ENCODE results near the gene GABBR2.

Gene GABBR2

GRCh38 chr9:98438666-98439065, 270.1 kb downstream of the GABBR2 start:
- DNase-seq (ENCODE audit: low spot score), result peak; percentile 47

- DNase-seq (ENCODE audit: low spot score), result no peak
These were observed 271.2 kb downstream of the GABBR2 start for GRCh38 chr9:98437458-98438034.

GRCh38 chr9:98432960-98433359, 275.8 kb downstream of the GABBR2 start:
- DNase-seq (ENCODE audit: low spot score), result peak; percentile 23

DNA sequence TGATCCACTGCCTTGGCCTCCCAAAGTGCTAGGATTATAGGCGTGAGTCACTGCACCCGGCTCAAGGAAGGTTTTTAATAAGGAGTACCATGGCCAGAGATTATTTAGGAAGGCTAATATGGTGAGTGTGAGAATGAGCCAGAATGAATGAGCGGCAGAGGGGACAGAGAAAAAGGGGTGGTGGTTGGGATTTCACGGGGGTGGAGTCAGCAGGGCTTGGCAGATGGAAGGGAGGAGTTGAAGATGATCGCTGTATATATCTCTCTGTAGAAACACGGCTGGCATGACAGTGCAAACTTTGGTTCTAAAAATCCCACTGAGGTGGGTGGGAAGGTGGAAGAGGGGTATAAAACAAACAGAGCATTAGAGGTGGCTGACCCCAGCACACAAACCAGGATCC, 276.6 kb downstream of the GABBR2 start:
- DNase-seq (ENCODE audit: low spot score), result peak; percentile 21

GRCh38 chr9:98430535-98431292, 278.0 kb downstream of the GABBR2 start:
- peak; percentile 71 for DNase-seq (ENCODE audit: low spot score)

- peak; percentile 43 for DNase-seq (ENCODE audit: low spot score)
These were observed 279.1 kb downstream of the GABBR2 start for GRCh38 chr9:98429613-98430012.

DNA sequence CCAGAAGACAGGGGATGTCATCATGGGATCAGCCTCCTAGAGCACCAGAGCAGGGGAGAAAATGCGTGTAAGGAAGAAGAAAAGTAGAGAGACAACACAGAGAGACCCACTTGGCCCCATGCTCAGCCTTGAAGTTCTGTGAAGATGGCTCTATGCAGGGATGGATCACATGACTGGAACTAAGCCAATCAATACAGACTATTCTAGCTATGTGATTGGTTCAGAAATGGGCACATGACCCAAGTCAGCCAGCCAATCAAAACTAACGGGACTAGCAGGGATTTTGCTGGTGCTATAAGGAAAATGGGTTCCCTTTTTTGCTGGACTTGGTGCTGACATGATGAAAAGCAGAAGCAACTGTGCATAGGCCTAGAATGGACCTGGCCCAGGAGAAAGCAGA, 280.3 kb downstream of the GABBR2 start:
- DNase-seq (ENCODE audit: low spot score), result no peak

- DNase-seq (ENCODE audit: low spot score), result no peak
These were observed 281.2 kb downstream of the GABBR2 start for GRCh38 chr9:98427491-98427890.

DNA sequence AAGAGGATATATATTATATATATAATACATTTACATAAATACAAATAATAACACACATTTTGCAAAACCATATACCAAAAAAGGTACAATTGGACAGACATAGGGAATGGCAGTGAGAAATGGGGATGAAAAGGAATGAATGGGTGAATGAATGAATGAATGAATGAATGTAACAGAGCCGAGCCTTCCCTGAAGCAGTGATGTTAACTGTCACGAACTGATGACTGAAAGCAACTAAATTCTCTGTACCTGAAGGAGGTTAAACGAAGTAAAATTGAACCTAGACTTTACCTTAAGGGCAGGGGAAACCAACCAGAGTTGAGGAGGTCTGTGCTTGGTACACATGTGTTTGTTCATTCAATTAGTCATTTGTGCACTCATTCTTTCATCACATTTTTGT, 283.7 kb downstream of the GABBR2 start:
- DNase-seq (ENCODE audit: low spot score), result no peak

DNA sequence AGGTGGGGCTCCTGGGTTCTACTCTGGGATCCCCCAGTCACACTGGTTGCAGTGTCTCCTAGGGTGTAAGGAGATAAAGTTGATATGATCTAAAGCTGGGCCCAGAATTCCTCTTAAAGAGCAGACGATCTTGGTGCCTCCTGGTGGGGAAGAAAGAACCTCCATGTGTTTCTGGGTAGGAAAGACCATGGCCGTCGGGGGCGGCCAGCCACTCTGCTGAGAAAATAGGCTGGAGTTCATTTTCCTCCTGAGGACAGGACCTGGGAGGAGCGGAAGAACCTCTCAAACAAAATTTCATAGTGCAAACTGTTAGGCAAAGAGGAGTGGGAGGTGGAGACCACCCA, 289.5 kb downstream of the GABBR2 start:
- no peak for DNase-seq (ENCODE audit: low spot score)

DNA sequence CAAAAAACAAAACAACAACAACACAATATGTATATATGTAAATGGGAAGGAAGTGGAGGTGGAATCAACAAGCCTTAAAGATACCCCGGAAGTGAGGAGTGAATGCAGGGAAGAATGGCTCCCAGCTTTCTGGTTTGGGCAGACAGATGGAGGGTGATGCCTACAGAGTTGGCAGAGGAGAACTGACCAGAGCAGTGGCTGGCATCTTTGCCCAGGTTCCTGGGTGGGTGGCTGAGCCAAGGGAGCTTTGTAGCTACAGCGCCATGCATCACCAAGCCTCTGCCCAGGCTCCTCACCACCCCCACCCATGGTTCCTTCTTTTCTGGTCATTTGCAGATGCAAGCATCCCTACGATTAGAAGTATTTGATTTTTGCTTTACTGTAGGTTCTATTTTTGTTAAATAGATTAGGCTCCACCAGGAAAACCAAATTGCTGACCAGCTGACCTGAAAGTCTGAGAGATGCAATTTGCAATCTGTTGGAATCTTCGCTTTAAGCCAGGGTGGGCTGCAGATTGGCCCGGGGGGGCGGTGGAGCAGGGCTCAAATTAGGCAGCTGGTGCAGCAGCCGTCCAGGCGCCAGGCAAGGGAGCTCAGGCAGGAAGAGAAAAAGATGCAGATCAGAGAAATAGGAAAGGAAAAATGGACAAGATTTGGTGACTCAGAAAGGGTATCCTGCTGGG, 290.0 kb downstream of the GABBR2 start:
- no peak for DNase-seq (ENCODE audit: low spot score)

- DNase-seq (ENCODE audit: low spot score), result no peak
These were observed 292.2 kb downstream of the GABBR2 start for GRCh38 chr9:98416294-98417248.

DNA sequence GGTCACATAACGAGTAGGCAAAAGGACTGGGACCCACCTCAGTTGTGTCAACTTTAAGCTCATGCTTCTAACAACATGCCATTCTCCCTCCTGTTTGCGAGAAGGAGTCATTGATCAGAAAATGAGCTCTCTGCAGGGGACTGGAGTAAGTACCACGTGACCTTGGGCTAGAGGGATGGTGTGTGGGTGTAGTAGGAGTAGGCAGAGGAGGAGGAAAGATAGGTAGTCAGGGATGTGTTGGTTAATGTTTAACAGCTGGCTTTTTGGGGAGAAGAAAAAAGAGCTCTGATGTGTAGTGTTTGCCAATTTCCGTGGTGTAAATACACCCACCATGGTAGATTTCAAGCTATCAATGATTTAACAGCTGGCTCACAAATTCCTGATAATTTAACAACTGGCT, 293.0 kb downstream of the GABBR2 start:
- no peak for DNase-seq (ENCODE audit: low spot score)

GRCh38 chr9:98413084-98413483, 295.7 kb downstream of the GABBR2 start:
- DNase-seq (ENCODE audit: low spot score), result no peak

GRCh38 chr9:98412101-98412842, 296.5 kb downstream of the GABBR2 start:
- no peak for DNase-seq (ENCODE audit: low spot score)

- DNase-seq (ENCODE audit: low spot score), result peak; percentile 67
These were observed 298.5 kb downstream of the GABBR2 start for GRCh38 chr9:98410185-98410697.

GRCh38 chr9:98409719-98410118, 299.0 kb downstream of the GABBR2 start:
- DNase-seq (ENCODE audit: low spot score), result no peak

DNA sequence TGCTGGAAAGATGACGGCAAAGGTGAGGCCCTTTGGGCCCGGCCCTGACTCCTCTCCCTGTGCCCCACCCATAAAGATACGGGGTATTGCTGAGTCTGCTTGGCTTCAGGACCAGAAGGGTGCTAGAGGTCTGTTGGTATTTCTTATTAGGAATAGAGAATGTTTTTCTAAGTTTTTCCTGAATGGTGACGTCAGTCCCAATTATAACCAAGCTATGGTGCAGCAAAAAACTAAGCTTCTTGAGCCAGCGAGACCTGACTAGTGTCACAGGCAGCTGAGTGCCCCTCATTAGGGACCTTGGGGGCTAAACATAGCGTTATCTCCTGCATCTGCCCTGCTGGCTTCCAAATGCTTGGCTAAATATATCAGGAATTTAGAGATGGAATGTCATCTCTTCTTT, 302.3 kb downstream of the GABBR2 start:
- DNase-seq (ENCODE audit: low spot score), result no peak

DNA sequence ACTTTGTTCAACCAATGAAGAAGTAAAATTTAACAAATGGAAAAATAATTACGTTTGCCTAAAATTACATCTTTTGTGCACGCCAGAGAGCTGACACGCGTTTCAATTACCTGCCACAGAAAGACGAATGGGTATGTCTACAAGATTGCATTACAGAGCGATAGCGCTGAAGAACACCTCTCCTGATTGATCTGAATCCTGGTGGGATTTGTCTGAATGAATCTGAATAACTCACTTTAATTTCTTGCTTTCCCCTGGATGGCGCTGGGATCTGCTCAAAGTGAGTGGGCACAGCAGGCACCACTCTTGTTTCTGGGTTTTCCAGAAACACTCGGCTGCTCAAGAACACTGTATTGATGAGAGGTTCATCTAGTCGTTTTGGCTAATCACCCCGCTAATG, 304.5 kb downstream of the GABBR2 start:
- DNase-seq (ENCODE audit: low spot score), result no peak

GRCh38 chr9:98403715-98404114, 305.0 kb downstream of the GABBR2 start:
- DNase-seq (ENCODE audit: low spot score), result no peak

All from Ammon's horn (tissue), 1 donor.